HG03460 (cell line): ENCODE measurements around the gene FOCAD.

ENCODE experiments used
- ATAC-seq: cut with Tn5 transposase; IDR thresholded peaks from one replicate; pipeline ENCODE4 v1.9.1; 2021; ENCODE audit not compliant: unreplicated experiment

FOCAD gene

GRCh38 chr9:20728493-20729220 is 44.6 kb downstream of the FOCAD start:
- no peak for ATAC-seq

DNA sequence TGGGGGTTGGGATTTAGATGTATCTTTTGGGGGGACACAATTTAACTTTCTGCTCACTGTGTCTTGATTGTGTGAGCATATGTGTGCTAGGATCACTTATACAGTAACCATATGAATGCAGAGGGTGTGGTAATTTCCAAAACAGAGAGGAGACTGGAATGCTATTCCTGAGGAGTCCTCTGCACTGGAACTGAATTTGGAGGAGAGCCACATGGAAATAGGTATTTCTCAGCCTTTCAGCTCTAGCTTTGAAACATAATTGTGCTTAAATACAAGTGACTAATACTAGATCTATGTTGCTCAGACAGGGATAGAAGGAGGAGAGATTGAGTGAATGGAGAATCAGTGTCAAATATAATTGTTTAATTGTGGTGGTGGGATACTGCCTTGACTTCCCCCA is 45.5 kb downstream of the FOCAD start:
- ATAC-seq: no peak

DNA sequence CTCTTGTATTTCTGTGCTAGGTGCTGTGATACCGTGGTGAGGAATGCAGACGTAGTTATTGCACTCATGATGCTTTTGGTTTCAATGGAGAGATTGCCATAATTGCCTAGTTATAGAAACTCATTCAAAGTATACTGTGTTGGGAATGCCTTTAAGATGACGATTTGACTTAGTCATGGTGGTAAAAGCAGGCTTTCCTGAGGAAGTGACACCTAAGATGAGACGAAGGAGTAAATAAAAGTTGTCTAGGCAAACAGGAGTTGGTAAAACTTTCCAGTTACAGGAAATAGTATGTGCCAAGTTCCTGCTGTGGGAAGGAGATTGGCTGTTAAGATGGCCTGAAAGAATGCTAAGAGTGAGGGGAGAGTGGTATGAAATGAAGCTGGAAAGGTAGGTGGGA is 48.1 kb downstream of the FOCAD start:
- no peak for ATAC-seq

DNA sequence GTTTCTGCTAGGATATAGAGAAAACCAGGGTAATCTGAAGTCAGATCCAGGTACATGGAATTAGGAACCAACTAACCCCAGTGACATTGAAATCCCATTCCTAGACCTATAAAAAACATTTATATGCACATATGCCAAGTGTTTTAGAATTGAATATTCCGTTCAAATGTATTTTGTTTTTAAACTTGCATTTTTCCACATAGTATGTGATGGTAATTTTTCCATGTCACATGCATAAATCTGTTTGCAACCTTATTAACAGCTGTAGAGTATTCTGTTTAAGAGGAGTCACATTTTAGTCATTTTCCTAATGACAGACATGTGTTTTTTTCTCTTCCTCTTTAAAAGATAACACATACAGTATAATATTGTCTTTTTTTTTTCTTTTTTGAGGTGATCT is 50.2 kb downstream of the FOCAD start:
- no peak for ATAC-seq

GRCh38 chr9:20740304-20740703 is 56.2 kb downstream of the FOCAD start:
- no peak for ATAC-seq

- no peak for ATAC-seq
Measured at GRCh38 chr9:20740929-20741582, 57.0 kb downstream of the FOCAD start.

DNA sequence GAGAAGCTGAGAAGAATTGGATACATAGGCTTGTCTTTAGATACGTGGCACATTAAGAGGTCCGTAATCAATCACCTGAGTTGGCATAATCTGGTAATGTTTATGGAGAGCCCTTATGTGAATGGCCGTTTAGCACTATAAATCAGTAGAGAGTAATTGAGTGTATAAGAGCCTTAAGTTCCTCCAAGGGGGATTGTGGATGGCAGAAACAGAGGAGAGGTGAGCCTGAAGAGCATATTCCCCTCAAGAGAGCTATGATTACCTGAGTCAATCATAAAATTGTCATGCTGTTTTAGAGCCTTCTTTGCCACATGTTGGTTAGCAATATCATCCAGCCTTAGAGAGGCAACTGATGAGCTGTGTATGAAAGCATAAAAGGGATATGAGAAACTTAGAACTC is 58.8 kb downstream of the FOCAD start:
- no peak for ATAC-seq

DNA sequence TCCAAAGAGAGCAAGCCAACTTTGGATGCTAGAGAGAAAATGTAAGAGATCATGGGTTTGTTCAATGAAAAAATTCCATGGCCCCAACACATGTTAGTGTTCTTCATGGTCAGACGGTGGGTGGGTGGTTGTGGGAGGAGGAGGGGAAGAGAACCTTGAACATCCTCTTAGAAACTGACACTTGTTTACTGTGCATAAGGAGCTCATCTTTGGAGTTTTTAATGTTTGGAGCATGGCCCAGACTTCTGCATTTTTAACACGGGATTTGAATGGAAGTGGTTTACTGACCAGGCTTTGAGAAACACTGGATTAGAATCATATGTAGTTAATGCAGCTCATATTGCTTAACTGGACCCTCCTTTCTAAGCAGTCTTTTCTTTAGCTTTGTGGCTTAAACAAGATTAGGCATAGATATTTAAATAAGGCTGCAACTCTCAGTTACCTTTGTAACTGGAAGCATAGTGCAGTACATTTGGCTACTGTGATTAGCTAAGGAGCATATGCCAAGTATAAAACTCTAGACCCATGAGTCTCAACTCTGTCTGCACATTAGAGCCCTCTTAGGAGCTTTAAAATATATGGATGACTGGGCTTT is 60.1 kb downstream of the FOCAD start:
- no peak for ATAC-seq

- no peak for ATAC-seq
Measured at GRCh38 chr9:20746967-20747366, 62.9 kb downstream of the FOCAD start.

DNA sequence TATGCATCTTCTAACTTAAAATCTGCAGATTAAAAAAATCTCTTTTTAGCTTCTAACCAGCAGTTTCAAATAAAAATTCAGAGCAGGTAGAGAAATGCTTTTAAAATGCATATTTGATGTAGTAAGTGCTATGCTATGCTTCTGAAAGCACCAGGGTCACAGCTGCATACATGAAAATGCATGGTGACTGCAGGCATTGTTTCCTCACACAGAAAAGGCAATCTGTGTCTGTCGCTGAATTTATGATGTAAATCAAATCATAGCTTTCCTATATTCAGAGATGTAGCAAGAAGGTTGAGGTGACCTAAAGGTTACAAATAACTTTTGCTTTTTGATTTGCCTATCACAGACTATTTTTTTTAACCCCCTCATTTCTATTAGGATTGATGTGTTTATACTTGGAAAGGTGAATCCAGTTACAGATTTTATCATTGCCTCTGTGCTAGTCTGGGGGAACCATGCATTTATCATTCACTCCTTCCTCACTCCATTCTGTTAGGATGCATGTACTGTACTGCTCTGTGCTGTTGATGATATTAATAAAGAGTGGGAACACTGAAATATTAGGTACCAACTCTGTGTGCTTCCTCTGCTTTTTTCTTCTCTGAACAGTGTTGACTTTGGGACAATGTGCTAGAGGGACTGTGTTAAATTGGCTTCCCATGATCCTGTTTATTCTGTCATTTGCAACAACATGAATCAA is 65.6 kb downstream of the FOCAD start:
- ATAC-seq: no peak

DNA sequence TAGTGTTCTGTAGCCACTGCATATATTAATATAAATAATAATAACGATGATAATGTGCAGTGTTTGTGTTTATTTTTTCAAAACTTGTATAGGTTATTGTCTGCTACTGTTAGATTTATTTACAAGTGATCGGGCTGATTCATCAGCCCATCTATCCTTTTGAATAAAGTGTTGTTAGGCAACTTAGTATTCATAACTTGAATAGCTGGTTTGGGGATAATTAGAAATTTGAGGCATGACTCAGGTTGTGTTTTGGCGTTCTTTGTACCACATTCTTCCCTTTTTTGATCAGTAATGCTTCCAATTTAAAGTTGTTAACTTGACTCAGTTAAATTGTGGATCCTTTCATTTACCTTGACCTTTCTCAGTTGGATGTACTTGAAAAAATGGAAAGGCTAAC is 69.7 kb downstream of the FOCAD start:
- ATAC-seq: no peak

DNA sequence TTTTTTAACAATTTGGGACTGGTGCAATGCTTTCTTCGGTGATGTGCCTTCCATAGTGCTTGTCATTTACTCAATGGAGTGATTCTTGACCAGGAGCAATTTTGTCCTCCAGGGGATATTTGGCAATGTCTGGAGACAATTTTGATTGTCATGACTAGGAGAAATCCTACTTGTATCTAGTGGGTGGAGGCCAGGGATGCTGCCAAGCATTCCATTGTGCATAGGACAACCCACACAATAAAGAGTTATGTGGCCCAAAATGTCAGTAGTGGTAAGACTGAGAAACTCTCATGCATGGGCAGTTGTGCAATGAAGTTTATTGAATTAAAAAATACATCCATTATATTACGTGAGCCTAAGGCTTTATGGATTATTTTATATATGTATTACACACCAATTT is 70.5 kb downstream of the FOCAD start:
- ATAC-seq: no peak

DNA sequence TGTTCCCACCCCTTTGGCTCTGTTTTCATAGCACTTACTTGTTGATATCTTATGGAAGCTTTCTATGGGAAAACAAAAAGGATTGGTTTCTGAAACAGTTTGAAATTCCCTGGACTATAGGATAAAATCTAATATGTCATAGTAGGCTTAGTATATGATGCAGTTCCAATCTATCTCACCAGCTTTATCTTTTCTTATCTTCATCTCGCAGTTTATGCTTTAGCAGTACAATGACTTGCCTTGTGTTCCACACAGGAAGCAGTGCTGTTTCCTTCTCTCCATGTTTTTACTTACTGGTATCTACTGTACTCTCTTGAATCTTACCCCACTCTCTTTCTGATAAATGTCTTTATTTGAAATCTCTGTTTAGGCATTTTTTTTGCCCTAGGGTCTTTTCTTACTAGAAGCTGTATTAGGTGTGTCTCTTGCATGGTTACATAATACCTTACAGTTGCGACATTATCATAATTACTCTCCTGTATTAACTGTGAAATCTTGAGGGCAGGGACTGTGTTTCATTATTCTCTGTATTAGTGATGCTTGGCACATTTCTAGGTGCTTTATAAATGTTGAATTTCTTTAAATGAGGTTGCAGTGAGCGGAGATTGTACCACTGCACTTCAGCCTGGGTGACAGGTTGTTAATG is 76.3 kb downstream of the FOCAD start:
- ATAC-seq: no peak

- ATAC-seq: no peak
Measured at GRCh38 chr9:20770947-20771346, 86.9 kb downstream of the FOCAD start.

DNA sequence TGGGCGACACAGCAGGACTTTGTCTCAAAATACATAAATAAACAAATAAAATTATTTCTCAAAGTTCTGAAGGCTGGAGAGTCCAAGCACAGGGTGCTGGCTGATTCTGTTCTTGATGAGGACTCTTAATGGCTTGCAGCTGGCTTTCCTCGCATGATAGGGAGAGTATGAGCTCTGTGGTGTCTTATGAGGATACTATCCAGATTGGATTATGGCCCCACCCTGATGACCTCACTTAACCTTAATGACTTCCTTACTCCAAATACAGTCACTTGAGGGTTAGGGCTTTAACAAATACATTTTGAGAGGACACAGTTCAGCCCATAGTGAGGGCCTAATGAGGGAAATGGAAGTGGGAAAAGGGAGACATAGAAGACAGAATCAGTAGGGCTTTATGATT is 87.7 kb downstream of the FOCAD start:
- ATAC-seq: no peak

- ATAC-seq: no peak
Measured at GRCh38 chr9:20775683-20776082, 91.6 kb downstream of the FOCAD start.

GRCh38 chr9:20781092-20781491 is 97.0 kb downstream of the FOCAD start:
- no peak for ATAC-seq

GRCh38 chr9:20782289-20782688 is 98.2 kb downstream of the FOCAD start:
- ATAC-seq: no peak

DNA sequence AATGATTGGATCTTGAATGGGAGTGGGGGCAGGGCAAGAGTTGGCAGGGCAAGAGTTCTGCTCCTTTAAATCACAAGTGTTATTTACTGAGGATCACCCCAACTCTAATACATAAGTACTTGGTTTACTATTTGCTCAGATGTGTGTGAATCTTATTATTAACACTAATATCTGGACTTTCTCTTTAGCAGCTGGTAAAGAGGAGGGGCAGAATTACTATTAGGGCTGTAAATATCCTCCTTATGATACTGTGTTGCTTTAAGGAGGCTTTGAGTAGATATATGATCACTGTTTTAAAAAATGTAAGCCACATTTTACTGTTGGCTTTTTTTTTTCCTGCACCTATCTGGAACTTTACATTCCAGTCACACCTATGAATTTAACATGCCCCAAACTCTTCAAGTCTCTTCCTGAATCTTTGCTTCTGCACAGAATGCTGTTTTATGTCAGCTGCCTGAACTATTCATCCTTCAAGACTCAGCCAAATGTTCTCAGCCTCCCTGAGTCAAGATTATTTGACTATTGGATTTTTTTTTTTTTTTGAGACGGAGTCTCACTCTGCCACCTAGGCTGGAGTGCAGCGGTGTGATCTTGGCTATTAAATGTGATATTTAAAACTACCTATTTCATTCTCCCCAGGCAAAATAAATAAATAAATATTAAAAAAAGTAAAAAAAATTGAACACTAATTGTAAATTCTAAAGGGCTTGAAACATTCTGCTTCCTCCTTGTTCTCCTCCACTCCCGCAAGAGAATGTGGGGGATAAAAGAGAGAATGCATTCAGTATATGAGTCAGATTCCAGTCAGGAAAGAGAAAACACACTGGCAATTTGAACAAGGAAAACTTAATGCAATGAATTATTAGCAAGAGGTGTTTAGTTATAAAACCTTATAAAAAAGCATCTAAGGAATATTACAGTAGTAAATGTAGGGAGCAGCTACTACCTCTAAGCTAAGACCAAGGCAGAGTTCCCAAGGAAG is 99.3 kb downstream of the FOCAD start:
- ATAC-seq: no peak

DNA sequence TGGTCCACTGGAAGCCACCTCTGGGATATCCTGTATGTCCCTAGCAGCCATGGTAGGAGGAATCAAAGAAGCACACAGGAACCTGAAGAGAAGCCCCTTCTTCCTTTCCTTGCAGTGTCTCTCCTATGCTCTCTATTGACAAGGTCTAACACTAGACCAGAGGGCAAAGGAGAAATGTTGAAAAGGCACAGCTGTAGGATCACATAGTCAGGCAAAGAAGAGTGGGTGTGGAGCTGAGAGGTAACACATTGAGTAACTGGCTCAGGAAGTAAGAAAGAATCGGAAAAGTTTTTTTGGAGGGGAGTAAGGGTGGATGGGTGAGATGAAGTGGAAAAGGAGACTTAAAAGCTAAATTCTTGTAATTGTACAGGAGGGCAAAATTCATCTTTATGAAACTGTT is 100.1 kb downstream of the FOCAD start:
- ATAC-seq: no peak
